ENCODE data around the gene SENP7. TPM values are rescaled to one million over a fixed set of nuclear protein-coding genes. Genes with fewer than 3 reads are reported as not detected.
"Not testable (repeated sequence)": the region's sequence is repeated elsewhere in the genome, so short reads cannot be mapped to it uniquely, and the experiment has no call there.

Gene SENP7
- total RNA-seq, 2 experiments from 2014 or later, result 42.5 to 47.6 TPM

GRCh38 chr3:101464235-101464634 is 48.8 kb downstream of the SENP7 start:
- no peaks in the 10 kb centered on the region for H3K27me3 Mint-ChIP-seq
- no peak overlapping the region for H3K27ac Mint-ChIP-seq
- H3K36me3 Mint-ChIP-seq, result peaks cover 52% of the 10 kb centered on the region
- ATAC-seq (ENCODE audit: low read depth), result no peak
- peaks cover 32% of the 10 kb centered on the region for H3K4me1 Mint-ChIP-seq
- POLR2A ChIA-PET, result no interaction called here
- peaks cover 15% of the 10 kb centered on the region for H3K9me3 Mint-ChIP-seq
- no peak for DNase-seq
- no peak overlapping the region for H3K4me3 Mint-ChIP-seq

- H3K27me3 Mint-ChIP-seq, result no peaks in the 10 kb centered on the region
- no peak overlapping the region for H3K4me3 Mint-ChIP-seq
- H3K27ac Mint-ChIP-seq, result no peak overlapping the region
- POLR2A ChIA-PET, result no interaction called here
- H3K36me3 Mint-ChIP-seq, result peaks cover 58% of the 10 kb centered on the region
- peaks cover 13% of the 10 kb centered on the region for H3K9me3 Mint-ChIP-seq
- H3K4me1 Mint-ChIP-seq, result peaks cover 13% of the 10 kb centered on the region
- ATAC-seq (ENCODE audit: low read depth) (no peak), DNase-seq (no peak)
Measured at GRCh38 chr3:101461451-101461850, 51.6 kb downstream of the SENP7 start.

- Mint-ChIP-seq H3K27ac (no peak overlapping the region), H3K27me3 (no peaks in the 10 kb centered on the region), H3K36me3 (peaks cover 64% of the 10 kb centered on the region), H3K4me3 (no peak overlapping the region), H3K4me1 (peaks cover 7% of the 10 kb centered on the region), H3K9me3 (peaks cover 13% of the 10 kb centered on the region)
- POLR2A ChIA-PET, result no interaction called here
- ATAC-seq (ENCODE audit: low read depth) (no peak), DNase-seq (no peak)
Measured at GRCh38 chr3:101458387-101458786, 54.6 kb downstream of the SENP7 start.

- Mint-ChIP-seq H3K27ac (no peak overlapping the region), H3K27me3 (no peaks in the 10 kb centered on the region), H3K36me3 (peaks cover 59% of the 10 kb centered on the region), H3K4me1 (peaks cover 4% of the 10 kb centered on the region), H3K4me3 (no peak overlapping the region), H3K9me3 (peaks cover 4% of the 10 kb centered on the region)
- POLR2A ChIA-PET, result no interaction called here
- no peak for DNase-seq
- ATAC-seq (ENCODE audit: low read depth), result no peak
Measured at GRCh38 chr3:101454629-101455028, 58.4 kb downstream of the SENP7 start.

GRCh38 chr3:101453961-101454360 is 59.1 kb downstream of the SENP7 start:
- Mint-ChIP-seq H3K4me1 (peaks cover 3% of the 10 kb centered on the region), H3K36me3 (peaks cover 59% of the 10 kb centered on the region), H3K4me3 (no peak overlapping the region), H3K27ac (no peak overlapping the region), H3K9me3 (peaks cover 4% of the 10 kb centered on the region), H3K27me3 (no peaks in the 10 kb centered on the region)
- POLR2A ChIA-PET, result no interaction called here
- DNase-seq (no peak), ATAC-seq (ENCODE audit: low read depth) (no peak)

GRCh38 chr3:101438641-101439040 is 74.4 kb downstream of the SENP7 start:
- peaks cover 38% of the 10 kb centered on the region for H3K36me3 Mint-ChIP-seq

GRCh38 chr3:101433652-101434051 is 79.4 kb downstream of the SENP7 start:
- H3K4me3 Mint-ChIP-seq, result no peak overlapping the region
- H3K4me1 Mint-ChIP-seq, result no peaks in the 10 kb centered on the region
- peaks cover 24% of the 10 kb centered on the region for H3K9me3 Mint-ChIP-seq
- DNase-seq (no peak), ATAC-seq (ENCODE audit: low read depth) (no peak)
- no peaks in the 10 kb centered on the region for H3K27me3 Mint-ChIP-seq
- POLR2A ChIA-PET, result no interaction called here
- peaks cover 29% of the 10 kb centered on the region for H3K36me3 Mint-ChIP-seq
- H3K27ac Mint-ChIP-seq, result no peak overlapping the region

More at GRCh38 chr3:101438641-101439040, 74.4 kb downstream of the SENP7 start:
- H3K27me3 Mint-ChIP-seq; DNase-seq; POLR2A ChIA-PET; H3K4me3 Mint-ChIP-seq; H3K27ac Mint-ChIP-seq; H3K4me1 Mint-ChIP-seq; ATAC-seq (ENCODE audit: low read depth): not testable (repeated sequence)
- peaks cover 19% of the 10 kb centered on the region for H3K9me3 Mint-ChIP-seq

GRCh38 chr3:101423984-101424888 is 88.8 kb downstream of the SENP7 start:
- ATAC-seq (ENCODE audit: low read depth) (peak; percentile 81), DNase-seq (no peak)
- H3K27me3 Mint-ChIP-seq, result no peaks in the 10 kb centered on the region
- H3K36me3 Mint-ChIP-seq, result peaks cover 29% of the 10 kb centered on the region
- H3K27ac Mint-ChIP-seq, result peak overlapping the region; percentile 55
- peaks cover 32% of the 10 kb centered on the region for H3K4me1 Mint-ChIP-seq
- H3K4me3 Mint-ChIP-seq, result peak overlapping the region; percentile 6
- H3K9me3 Mint-ChIP-seq, result peaks cover 23% of the 10 kb centered on the region
- POLR2A ChIA-PET, result interaction anchor here (0.6 kb wide), 1 partner anchor 89 kb away, joined by 6 read pairs; the partner anchor contains the start of gene SENP7

- Mint-ChIP-seq H3K27me3 (no peaks in the 10 kb centered on the region), H3K9me3 (peaks cover 4% of the 10 kb centered on the region), H3K27ac (no peak overlapping the region), H3K4me3 (no peak overlapping the region), H3K36me3 (peaks cover 25% of the 10 kb centered on the region), H3K4me1 (peaks cover 19% of the 10 kb centered on the region)
- ATAC-seq (ENCODE audit: low read depth), result no peak
- no peak for DNase-seq
- POLR2A ChIA-PET, result no interaction called here
Measured at GRCh38 chr3:101418851-101419250, 94.2 kb downstream of the SENP7 start.

GRCh38 chr3:101414121-101414520 is 98.9 kb downstream of the SENP7 start:
- no peaks in the 10 kb centered on the region for H3K27me3 Mint-ChIP-seq
- H3K9me3 Mint-ChIP-seq, result peaks cover 10% of the 10 kb centered on the region
- peaks cover 8% of the 10 kb centered on the region for H3K4me1 Mint-ChIP-seq
- H3K27ac Mint-ChIP-seq, result no peak overlapping the region
- no peak for DNase-seq
- POLR2A ChIA-PET, result no interaction called here
- H3K4me3 Mint-ChIP-seq, result no peak overlapping the region
- peaks cover 40% of the 10 kb centered on the region for H3K36me3 Mint-ChIP-seq
- no peak for ATAC-seq (ENCODE audit: low read depth)

GRCh38 chr3:101413656-101414055 is 99.4 kb downstream of the SENP7 start:
- ATAC-seq (ENCODE audit: low read depth) (no peak), DNase-seq (no peak)
- Mint-ChIP-seq H3K27me3 (no peaks in the 10 kb centered on the region), H3K9me3 (peaks cover 14% of the 10 kb centered on the region), H3K27ac (no peak overlapping the region), H3K4me1 (peaks cover 7% of the 10 kb centered on the region), H3K4me3 (no peak overlapping the region), H3K36me3 (peaks cover 45% of the 10 kb centered on the region)
- POLR2A ChIA-PET, result no interaction called here

- POLR2A ChIA-PET, result no interaction called here
- Mint-ChIP-seq H3K27me3 (no peaks in the 10 kb centered on the region), H3K4me1 (peaks cover 20% of the 10 kb centered on the region), H3K9me3 (peaks cover 23% of the 10 kb centered on the region), H3K4me3 (no peak overlapping the region), H3K27ac (no peak overlapping the region), H3K36me3 (peaks cover 68% of the 10 kb centered on the region)
- ATAC-seq (ENCODE audit: low read depth), result no peak
- no peak for DNase-seq
Measured at GRCh38 chr3:101391413-101391950, 121.5 kb downstream of the SENP7 start.

- peaks cover 16% of the 10 kb centered on the region for H3K9me3 Mint-ChIP-seq
- DNase-seq (no peak), ATAC-seq (ENCODE audit: low read depth) (no peak)
- H3K27ac Mint-ChIP-seq, result no peak overlapping the region
- no peaks in the 10 kb centered on the region for H3K27me3 Mint-ChIP-seq
- H3K4me3 Mint-ChIP-seq, result no peak overlapping the region
- H3K36me3 Mint-ChIP-seq, result peaks cover 55% of the 10 kb centered on the region
- POLR2A ChIA-PET, result no interaction called here
- H3K4me1 Mint-ChIP-seq, result peaks cover 20% of the 10 kb centered on the region
Measured at GRCh38 chr3:101388706-101389105, 124.3 kb downstream of the SENP7 start.

GRCh38 chr3:101387351-101387750 is 125.7 kb downstream of the SENP7 start:
- no peak overlapping the region for H3K27ac Mint-ChIP-seq
- peaks cover 20% of the 10 kb centered on the region for H3K4me1 Mint-ChIP-seq

More at GRCh38 chr3:101387351-101387750, 125.7 kb downstream of the SENP7 start:
- DNase-seq (no peak), ATAC-seq (ENCODE audit: low read depth) (no peak)
- POLR2A ChIA-PET, result no interaction called here
- H3K27me3 Mint-ChIP-seq, result no peaks in the 10 kb centered on the region
- peaks cover 14% of the 10 kb centered on the region for H3K9me3 Mint-ChIP-seq
- H3K36me3 Mint-ChIP-seq, result peaks cover 43% of the 10 kb centered on the region
- no peak overlapping the region for H3K4me3 Mint-ChIP-seq
